Left lung (tissue), 10 donors: ENCODE results near the gene CCDC85C. TPM values are rescaled to one million over a fixed set of nuclear protein-coding genes. Genes with fewer than 3 reads are reported as not detected.

ENCODE experiments used
- ATAC-seq: fragments of 200-7000 bp; cut with Tn5 transposase; one replicate; pipeline ENCODE4 v1.9.1; 2020; ENCODE audit warnings: moderate library complexity
- DNase-seq, 4 donors: peaks; one replicate each; pipeline ENCODE4 v3.0.0-alpha.2; 2013 to 2020
- H3K27ac ChIP-seq, 2 donors: fragments of 200-600 bp; sonication (generic) in 1 of 2; one replicate each; pipeline versions ENCODE4 v1.5.0 to v1.8.0; 2020 to 2021
- H3K27me3 ChIP-seq, 2 donors: fragments of 200-600 bp; sonication (generic) in 1 of 2; one replicate each; pipeline versions ENCODE4 v1.5.0 to v1.8.0; 2020 to 2021
- H3K36me3 ChIP-seq, 2 donors: fragments of 200-600 bp; sonication (generic) in 1 of 2; one replicate each; pipeline versions ENCODE4 v1.5.0 to v1.8.0; 2020 to 2021
- H3K4me1 ChIP-seq, 2 donors: fragments of 200-600 bp; one replicate each; pipeline ENCODE4 v1.8.0; 2021
- H3K4me3 ChIP-seq, 2 donors: fragments of 200-600 bp; sonication (generic) in 1 of 2; one replicate each; pipeline versions ENCODE4 v1.5.0 to v1.8.0; 2020 to 2021; ENCODE audit warnings: mild to moderate bottlenecking in 1 of 2
- H3K9me3 ChIP-seq, 2 donors: fragments of 200-600 bp; sonication (generic) in 1 of 2; one replicate each; pipeline versions ENCODE4 v1.5.0 to v1.8.0; 2020 to 2021
- intact Hi-C, 2 donors: fragments of 100-400 bp; cut with DNase I; formaldehyde crosslinking; loops; one replicate each; pipeline versions ENCODE4 v1.11.2 to v1.14.2; 2022
- polyA plus RNA-seq, 6 donors: library from polyadenylated mRNA; unstranded; fragments of 120-200 nt; gene quantifications; one replicate each; pipeline ENCODE4 v1.2.1, GENCODE V29; 2013; ENCODE audit not compliant: insufficient read length in 6 of 6
- total RNA-seq, 2 donors: library from RNA; stranded (reverse); fragmentation: NEBNext Ultra II Directional; extraction: Animal tissue kit (Norgen Biotek cat#: 25700); gene quantifications; one replicate each; pipeline ENCODE4 v1.2.1, GENCODE V29; 2021
- TF ChIP-seq, protein P1 (sequence below), 2 donors: fragments of 200-600 bp; sonication (generic) in 1 of 2; IDR thresholded peaks; one replicate each; pipeline versions ENCODE4 v1.5.0 to v1.8.0; 2021; ENCODE audit warnings: antibody characterized with exemption in 2 of 2
- donor health status: DM: no; HTN: yes; CAD: no.
- donor health status: DM: no; HTN: no; CAD: no.

The CCDC85C gene
- total and polyA plus RNA-seq, 8 donors, result 6.3 to 19.0 (median 13.2) TPM

DNA sequence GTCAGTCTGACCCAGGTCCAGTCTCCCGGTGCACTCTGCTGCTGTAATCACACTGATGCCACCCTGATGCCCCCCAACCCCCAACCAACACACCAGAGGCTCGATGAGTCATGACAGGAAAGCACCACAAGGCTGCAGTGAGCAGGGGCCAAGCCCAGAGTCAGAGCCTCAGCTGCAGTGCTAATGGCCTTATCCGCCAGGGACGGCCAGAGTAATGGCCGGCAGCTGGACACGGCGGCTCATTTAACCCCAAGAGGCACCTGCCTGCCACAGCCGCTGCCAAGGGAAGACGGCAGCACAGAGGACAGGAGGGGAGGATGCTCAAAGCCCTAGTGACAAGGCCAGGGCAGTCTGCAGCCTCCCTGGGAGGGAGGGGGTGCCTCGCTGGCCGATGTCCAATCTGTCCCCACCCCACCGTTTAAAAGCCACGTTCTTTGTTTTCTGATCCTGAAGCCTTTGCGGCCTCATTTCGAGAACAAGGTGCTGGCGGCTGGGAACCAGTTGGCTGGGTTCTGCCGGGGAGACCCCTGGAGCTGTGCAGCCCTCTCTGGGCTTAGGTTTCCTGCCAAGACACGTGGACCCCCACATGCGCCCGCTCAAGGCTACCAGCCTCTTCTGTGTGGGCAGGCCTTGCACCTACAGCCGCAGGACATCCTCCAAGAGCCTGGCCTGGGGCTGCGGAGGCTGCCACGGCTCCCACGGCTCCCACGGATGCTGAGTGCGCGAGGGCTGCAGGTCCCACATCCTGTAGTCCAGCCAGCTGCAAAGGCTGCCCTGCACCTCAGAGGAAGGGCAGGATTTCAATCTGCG lies 13.1 kb downstream of the CCDC85C start:
- ATAC-seq (peak; percentile 13), DNase-seq (peak in 1 of 4 donors; percentile 62)
- peaks cover 5 to 62% of the 10 kb centered on the region in 2 donors for H3K4me1 ChIP-seq

DNA sequence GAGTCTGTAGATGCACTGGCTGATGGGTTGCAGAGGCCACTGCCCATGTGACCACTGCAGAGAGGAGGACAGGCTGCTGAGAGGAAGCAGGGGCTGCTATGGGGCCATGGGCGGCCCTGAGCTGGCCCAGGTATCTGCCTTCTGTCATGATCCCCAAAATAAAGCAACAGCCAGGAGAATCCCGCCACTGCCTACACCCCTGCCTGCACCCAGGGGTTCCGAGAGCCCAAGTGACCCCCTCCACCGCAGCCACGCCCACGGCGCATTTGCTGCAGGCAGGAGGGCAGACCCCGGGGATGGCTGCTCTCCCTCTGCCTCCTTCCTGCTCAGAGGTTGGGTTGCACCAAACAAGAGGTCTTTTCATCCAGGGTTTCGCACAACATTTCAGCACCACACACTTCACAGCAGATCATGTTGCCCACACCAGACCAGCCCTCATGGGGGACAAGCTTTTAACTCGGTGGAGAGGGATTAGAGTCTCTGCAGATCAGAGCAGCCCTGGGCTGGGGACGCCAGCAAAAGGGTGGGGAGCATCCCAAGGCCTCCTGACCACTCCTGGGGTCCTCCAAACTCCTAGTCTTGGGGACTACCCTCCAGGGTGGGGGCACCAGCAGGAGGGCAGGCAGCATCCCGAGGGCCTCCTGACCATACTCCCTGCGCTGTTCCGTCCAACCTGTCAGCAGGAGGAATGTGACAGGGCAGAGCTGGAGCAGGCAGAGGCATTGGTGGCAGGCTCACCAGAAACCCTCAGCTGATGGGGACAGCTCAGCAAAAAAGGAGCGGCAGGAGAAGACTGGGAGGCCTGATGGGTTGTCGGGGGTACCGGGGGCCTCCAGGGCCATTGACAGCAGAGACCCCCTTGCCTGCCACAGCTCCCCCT lies 14.1 kb downstream of the CCDC85C start:
- peaks cover 0 to 51% of the 10 kb centered on the region in 2 donors for H3K4me1 ChIP-seq
- no peaks in the 10 kb centered on the region for H3K36me3 ChIP-seq
- intact Hi-C loops, result no loop called here
- H3K4me3 ChIP-seq, result no peak overlapping the region
- no peak for DNase-seq
- TF ChIP-seq, protein P1, sequence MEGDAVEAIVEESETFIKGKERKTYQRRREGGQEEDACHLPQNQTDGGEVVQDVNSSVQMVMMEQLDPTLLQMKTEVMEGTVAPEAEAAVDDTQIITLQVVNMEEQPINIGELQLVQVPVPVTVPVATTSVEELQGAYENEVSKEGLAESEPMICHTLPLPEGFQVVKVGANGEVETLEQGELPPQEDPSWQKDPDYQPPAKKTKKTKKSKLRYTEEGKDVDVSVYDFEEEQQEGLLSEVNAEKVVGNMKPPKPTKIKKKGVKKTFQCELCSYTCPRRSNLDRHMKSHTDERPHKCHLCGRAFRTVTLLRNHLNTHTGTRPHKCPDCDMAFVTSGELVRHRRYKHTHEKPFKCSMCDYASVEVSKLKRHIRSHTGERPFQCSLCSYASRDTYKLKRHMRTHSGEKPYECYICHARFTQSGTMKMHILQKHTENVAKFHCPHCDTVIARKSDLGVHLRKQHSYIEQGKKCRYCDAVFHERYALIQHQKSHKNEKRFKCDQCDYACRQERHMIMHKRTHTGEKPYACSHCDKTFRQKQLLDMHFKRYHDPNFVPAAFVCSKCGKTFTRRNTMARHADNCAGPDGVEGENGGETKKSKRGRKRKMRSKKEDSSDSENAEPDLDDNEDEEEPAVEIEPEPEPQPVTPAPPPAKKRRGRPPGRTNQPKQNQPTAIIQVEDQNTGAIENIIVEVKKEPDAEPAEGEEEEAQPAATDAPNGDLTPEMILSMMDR (IDR thresholded peaks at IDR 0.05), result no peak
- ATAC-seq, result no peak
- no peaks in the 10 kb centered on the region for H3K27me3 ChIP-seq
- no peaks in the 10 kb centered on the region for H3K9me3 ChIP-seq
- H3K27ac ChIP-seq, result peak overlapping the region in 1 of 2 donors; percentile 40

More for the DNA sequence above, 13.1 kb downstream of the CCDC85C start:
- intact Hi-C loops, result no loop called here
- peak overlapping the region in 1 of 2 donors; percentile 40 for H3K27ac ChIP-seq
- H3K4me3 ChIP-seq, result no peak overlapping the region
- H3K9me3 ChIP-seq, result no peaks in the 10 kb centered on the region
- no peaks in the 10 kb centered on the region for H3K27me3 ChIP-seq
- no peaks in the 10 kb centered on the region for H3K36me3 ChIP-seq
- TF ChIP-seq, protein P1 (IDR thresholded peaks at IDR 0.05), result no peak

GRCh38 chr14:99589031-99589441 lies 15.0 kb downstream of the CCDC85C start:
- TF ChIP-seq, protein P1 (IDR thresholded peaks at IDR 0.05), result no peak
- no peaks in the 10 kb centered on the region for H3K36me3 ChIP-seq
- intact Hi-C loops, result no loop called here
- no peak overlapping the region for H3K4me3 ChIP-seq
- H3K4me1 ChIP-seq, result peaks cover 0 to 43% of the 10 kb centered on the region in 2 donors
- H3K9me3 ChIP-seq, result no peaks in the 10 kb centered on the region
- H3K27ac ChIP-seq, result no peak overlapping the region
- ATAC-seq (no peak), DNase-seq (no peak)
- no peaks in the 10 kb centered on the region for H3K27me3 ChIP-seq

GRCh38 chr14:99587460-99588278 lies 16.3 kb downstream of the CCDC85C start:
- no peaks in the 10 kb centered on the region for H3K36me3 ChIP-seq
- DNase-seq (no peak), ATAC-seq (no peak)
- intact Hi-C loops, result no loop called here
- no peaks in the 10 kb centered on the region for H3K9me3 ChIP-seq
- TF ChIP-seq, protein P1 (IDR thresholded peaks at IDR 0.05), result no peak
- no peaks in the 10 kb centered on the region for H3K27me3 ChIP-seq
- H3K27ac ChIP-seq, result no peak overlapping the region
- peaks cover 0 to 30% of the 10 kb centered on the region in 2 donors for H3K4me1 ChIP-seq
- no peak overlapping the region for H3K4me3 ChIP-seq
